Neuronal stem cell (in vitro differentiated cells): ENCODE data around the gene DBNL.

Experiments used
- DNase-seq: peaks from one replicate; pipeline ENCODE4 v3.0.0-alpha.2; 2013; ENCODE audit warnings: low spot score
- H2AFZ ChIP-seq: one replicate; pipeline ENCODE4 v1.6.1; 2013; ENCODE audit warnings: mild to moderate bottlenecking, low read length, inconsistent platforms
- H2AK5ac ChIP-seq: 2 replicates; pipeline ENCODE4 v1.6.1; 2013; ENCODE audit warnings: low read depth, mild to moderate bottlenecking, inconsistent platforms, low read length, moderate library complexity, mixed read lengths
- H2BK120ac ChIP-seq: 2 replicates; pipeline ENCODE4 v1.6.1; 2013; ENCODE audit warnings: low read depth, mild to moderate bottlenecking, inconsistent platforms, low read length, moderate library complexity, mixed read lengths
- H2BK12ac ChIP-seq: one replicate; pipeline ENCODE4 v1.6.1; 2013; ENCODE audit warnings: low read length, inconsistent platforms
- H2BK15ac ChIP-seq: 2 replicates; pipeline ENCODE4 v1.6.1; 2013; ENCODE audit warnings: mild to moderate bottlenecking, low read length, inconsistent platforms, mixed read lengths
- H2BK5ac ChIP-seq: one replicate; pipeline ENCODE4 v1.6.1; 2013; ENCODE audit warnings: inconsistent platforms, mild to moderate bottlenecking, low read length, moderate library complexity
- H3K14ac ChIP-seq: one replicate; pipeline ENCODE4 v1.6.1; 2013; ENCODE audit warnings: low read length, inconsistent platforms
- H3K18ac ChIP-seq: 2 replicates; pipeline ENCODE4 v1.6.1; 2013; ENCODE audit warnings: low read length, inconsistent platforms
- H3K23ac ChIP-seq: 2 replicates; pipeline ENCODE4 v1.6.1; 2013; ENCODE audit warnings: low read depth, mild to moderate bottlenecking, mixed read lengths, low read length, inconsistent platforms; ENCODE audit not compliant: poor library complexity
- H3K27ac ChIP-seq: replicated peaks from 3 replicates; pipeline ENCODE4 v1.5.1; 2013; ENCODE audit warnings: low read length, inconsistent platforms
- H3K27me3 ChIP-seq, 3 experiments: 2 replicates each; pipeline ENCODE4 v1.6.1; 2013; ENCODE audit warnings: low read length in 3 of 3, mild to moderate bottlenecking in 2 of 3, inconsistent platforms in 1 of 3, low read depth in 1 of 3, mixed read lengths in 1 of 3, moderate library complexity in 1 of 3; ENCODE audit not compliant: control insufficient read depth in 3 of 3, insufficient read depth in 3 of 3
- H3K36me3 ChIP-seq, 2 donors: replicated peaks in 1 of 2; 2 replicates each; pipeline ENCODE4 v1.6.1; 2013; ENCODE audit warnings: low read length in 2 of 2; ENCODE audit not compliant: control insufficient read depth in 2 of 2, insufficient read depth in 2 of 2
- H3K4ac ChIP-seq: 2 replicates; pipeline ENCODE4 v1.6.1; 2013; ENCODE audit warnings: inconsistent platforms, mild to moderate bottlenecking, low read length, moderate library complexity
- H3K4me1 ChIP-seq, 2 donors: 1 replicate in 1 of 2; 2 replicates in 1 of 2; pipeline ENCODE4 v1.6.1; 2013; ENCODE audit warnings: low read length in 2 of 2, low read depth in 1 of 2; ENCODE audit not compliant: control insufficient read depth in 2 of 2, insufficient read depth in 1 of 2
- H3K4me2 ChIP-seq: one replicate; pipeline ENCODE4 v1.6.1; 2013; ENCODE audit warnings: mild to moderate bottlenecking, low read length, inconsistent platforms; ENCODE audit not compliant: insufficient read depth, poor library complexity, severe bottlenecking
- H3K4me3 ChIP-seq, 2 donors: 2 replicates each; pipeline ENCODE4 v1.5.1; 2013; ENCODE audit warnings: low read length in 2 of 2, mild to moderate bottlenecking in 2 of 2, inconsistent platforms in 1 of 2, moderate library complexity in 1 of 2
- H3K79me1 ChIP-seq: one replicate; pipeline ENCODE4 v1.6.1; 2013; ENCODE audit warnings: low read depth, mild to moderate bottlenecking, inconsistent platforms, low read length, moderate library complexity
- H3K9ac ChIP-seq: one replicate; pipeline ENCODE4 v1.6.1; 2013; ENCODE audit warnings: mild to moderate bottlenecking, low read depth, low read length, inconsistent platforms; ENCODE audit not compliant: poor library complexity
- H3K9me3 ChIP-seq, 2 donors: replicated peaks in 1 of 2; 2 replicates each; pipeline versions ENCODE3 to v1.6.1; 2013; ENCODE audit warnings: low read length in 2 of 2, mild to moderate bottlenecking in 2 of 2, inconsistent platforms in 1 of 2, low read depth in 1 of 2, mixed read lengths in 1 of 2, moderate library complexity in 1 of 2; ENCODE audit not compliant: control insufficient read depth in 2 of 2, insufficient read depth in 1 of 2
- H4K8ac ChIP-seq: one replicate; pipeline ENCODE4 v1.6.1; 2013; ENCODE audit warnings: low read depth, mild to moderate bottlenecking, inconsistent platforms, low read length, moderate library complexity
- H4K91ac ChIP-seq: one replicate; pipeline ENCODE4 v1.6.1; 2013; ENCODE audit warnings: low read length, low read depth, mild to moderate bottlenecking, inconsistent platforms; ENCODE audit not compliant: poor library complexity
- WGBS, 2 donors: extraction: QIAGEN DNeasy Blood & Tissue Kit; methylation state at CpG; one replicate each; pipeline ENCODE4 v1.1.7; 2013; ENCODE audit warnings: missing lambda C conversion rate in 2 of 2, mixed read lengths in 1 of 2; ENCODE audit not compliant: insufficient read length in 2 of 2, insufficient replicate concordance in 1 of 2; ENCODE audit errors: extremely low coverage in 2 of 2; 5-methylcytosine and 5-hydroxymethylcytosine counted together

The DBNL gene

GRCh38 chr7:44062180-44062902 is 17.8 kb downstream of the DBNL start:
- Histone ChIP-seq H2BK5ac (no peak overlapping the region), H3K18ac (no peak overlapping the region), H3K4ac (no peak overlapping the region), H3K9ac (no peak overlapping the region), H3K36me3 (peaks cover 34 to 55% of the 10 kb centered on the region in 2 donors), H2AFZ (no peak overlapping the region), H3K27ac (no peak overlapping the region), H3K14ac (no peak overlapping the region), H3K4me1 (peaks cover 19 to 24% of the 10 kb centered on the region in 2 donors), H2BK12ac (no peak overlapping the region), H3K27me3 (no peaks in the 10 kb centered on the region), H3K23ac (peak overlapping the region; percentile 40), H3K9me3 (no peaks in the 10 kb centered on the region), H2BK15ac (no peak overlapping the region), H4K8ac (no peak overlapping the region), H3K4me2 (no peak overlapping the region), H2AK5ac (no peak overlapping the region), H2BK120ac (no peak overlapping the region), H4K91ac (no peak overlapping the region), H3K4me3 (no peak overlapping the region), H3K79me1 (peaks cover 8% of the 10 kb centered on the region)
- no peak for DNase-seq
- no CpG with 5 or more reads among the region's 11 CpGs for WGBS, 2 donors

- Histone ChIP-seq H3K4me1 (peaks cover 19 to 24% of the 10 kb centered on the region in 2 donors), H3K9me3 (no peaks in the 10 kb centered on the region), H2BK12ac (no peak overlapping the region), H3K27ac (no peak overlapping the region), H2AK5ac (no peak overlapping the region), H3K27me3 (no peaks in the 10 kb centered on the region), H3K14ac (no peak overlapping the region), H2BK5ac (no peak overlapping the region), H3K4me3 (no peak overlapping the region), H3K4ac (no peak overlapping the region), H2BK120ac (no peak overlapping the region), H2BK15ac (no peak overlapping the region), H3K36me3 (peaks cover 29 to 49% of the 10 kb centered on the region in 2 donors), H4K8ac (no peak overlapping the region), H3K4me2 (no peak overlapping the region), H3K9ac (no peak overlapping the region), H2AFZ (no peak overlapping the region), H3K23ac (peak overlapping the region; percentile 40), H3K18ac (no peak overlapping the region), H4K91ac (no peak overlapping the region), H3K79me1 (peaks cover 7% of the 10 kb centered on the region)
- no CpG with 5 or more reads among the region's 3 CpGs for WGBS, 2 donors
- no peak for DNase-seq
Measured at GRCh38 chr7:44062903-44063295, 18.4 kb downstream of the DBNL start.

- peak overlapping the region; percentile 36 for H3K4me2 ChIP-seq
- DNase-seq, result no peak
- H3K36me3 ChIP-seq, result peaks cover 24 to 43% of the 10 kb centered on the region in 2 donors
- no peak overlapping the region for H3K4me3 ChIP-seq
- H4K91ac ChIP-seq, result no peak overlapping the region
- no CpG with 5 or more reads among the region's 10 CpGs for WGBS, 2 donors
- H3K9me3 ChIP-seq, result no peaks in the 10 kb centered on the region
- peak overlapping the region; percentile 37 for H3K27ac ChIP-seq
- H3K23ac ChIP-seq, result peak overlapping the region; percentile 28
- no peak overlapping the region for H2BK120ac ChIP-seq
- H2BK12ac ChIP-seq, result no peak overlapping the region
- no peak overlapping the region for H2AFZ ChIP-seq
- no peak overlapping the region for H4K8ac ChIP-seq
- peaks cover 19 to 24% of the 10 kb centered on the region in 2 donors for H3K4me1 ChIP-seq
- peak overlapping the region; percentile 89 for H3K18ac ChIP-seq
- no peaks in the 10 kb centered on the region for H3K27me3 ChIP-seq
- H3K4ac ChIP-seq, result no peak overlapping the region
- H3K79me1 ChIP-seq, result peaks cover 4% of the 10 kb centered on the region
- no peak overlapping the region for H3K14ac ChIP-seq
- H2BK5ac ChIP-seq, result peak overlapping the region; percentile 2
- no peak overlapping the region for H2AK5ac ChIP-seq
- no peak overlapping the region for H2BK15ac ChIP-seq
- no peak overlapping the region for H3K9ac ChIP-seq
Measured at GRCh38 chr7:44063547-44063893, 19.0 kb downstream of the DBNL start.

GRCh38 chr7:44063894-44064651 is 19.6 kb downstream of the DBNL start:
- DNase-seq, result no peak
- H3K27me3 ChIP-seq, result no peaks in the 10 kb centered on the region
- H3K4me3 ChIP-seq, result no peak overlapping the region
- H2AK5ac ChIP-seq, result peak overlapping the region; percentile 99
- H4K91ac ChIP-seq, result no peak overlapping the region
- H3K18ac ChIP-seq, result peak overlapping the region; percentile 89
- no peak overlapping the region for H2BK15ac ChIP-seq
- WGBS, 2 donors, result no CpG with 5 or more reads among the region's 16 CpGs
- peaks cover 4% of the 10 kb centered on the region for H3K79me1 ChIP-seq
- peaks cover 19 to 24% of the 10 kb centered on the region in 2 donors for H3K4me1 ChIP-seq
- H4K8ac ChIP-seq, result no peak overlapping the region
- H2AFZ ChIP-seq, result no peak overlapping the region
- H2BK12ac ChIP-seq, result no peak overlapping the region
- H3K27ac ChIP-seq, result peak overlapping the region; percentile 37
- H3K4ac ChIP-seq, result no peak overlapping the region
- no peak overlapping the region for H2BK120ac ChIP-seq
- peaks cover 21 to 37% of the 10 kb centered on the region in 2 donors for H3K36me3 ChIP-seq
- peak overlapping the region; percentile 9 for H3K14ac ChIP-seq
- peak overlapping the region; percentile 36 for H3K4me2 ChIP-seq
- H3K23ac ChIP-seq, result peak overlapping the region; percentile 28
- H2BK5ac ChIP-seq, result peak overlapping the region; percentile 2
- H3K9ac ChIP-seq, result no peak overlapping the region
- H3K9me3 ChIP-seq, result no peaks in the 10 kb centered on the region
